Upper lobe of left lung (tissue), 6 donors: Measurements from ENCODE around the gene RING1. TPM values are rescaled to one million over a fixed set of nuclear protein-coding genes. Genes with fewer than 3 reads are reported as not detected.

Experiments used
- ATAC-seq, 2 donors: fragments of 200-7000 bp; cut with Tn5 transposase; one replicate each; pipeline ENCODE4 v1.9.1; 2022; ENCODE audit warnings: mild to moderate bottlenecking in 2 of 2, moderate library complexity in 2 of 2; ENCODE audit not compliant: low FRiP score in 2 of 2
- DNase-seq, 2 donors: peaks; one replicate each; pipeline ENCODE4 v3.0.0-alpha.2; 2019 to 2020
- H3K27ac ChIP-seq, 4 donors: fragments of 200-600 bp; sonication (generic); one replicate each; pipeline ENCODE4 v1.5.1; 2016 to 2019
- H3K27me3 ChIP-seq, 4 donors: fragments of 200-600 bp; sonication (generic); one replicate each; pipeline ENCODE4 v1.5.1; 2017 to 2019
- H3K36me3 ChIP-seq, 4 donors: fragments of 200-600 bp; sonication (generic); one replicate each; pipeline ENCODE4 v1.5.1; 2016 to 2019
- H3K4me1 ChIP-seq, 4 donors: fragments of 200-600 bp; sonication (generic); one replicate each; pipeline ENCODE4 v1.5.1; 2018 to 2019
- H3K4me3 ChIP-seq, 4 donors: fragments of 200-600 bp; sonication (generic); one replicate each; pipeline ENCODE4 v1.5.1; 2017 to 2019; ENCODE audit warnings: mild to moderate bottlenecking in 2 of 4, moderate library complexity in 1 of 4
- H3K9me3 ChIP-seq, 4 donors: fragments of 200-600 bp; sonication (generic); one replicate each; pipeline ENCODE4 v1.5.1; 2018 to 2019
- CTCF ChIP-seq, 6 experiments: fragments of 450-650 bp in 4 of 6; fragments of 200-600 bp in 2 of 6; sonication (generic) in 2 of 6; IDR thresholded peaks; one replicate each; pipeline ENCODE4 v1.5.1; 2016 to 2019; ENCODE audit warnings: antibody characterized with exemption in 6 of 6
- EP300 ChIP-seq, 4 donors: sonication (generic); formaldehyde crosslinking; IDR thresholded peaks; one replicate each; pipeline ENCODE4 v1.5.1; 2017; ENCODE audit warnings: antibody characterized with exemption in 4 of 4, control low read depth in 2 of 4
- POLR2A ChIP-seq, 4 donors: fragments of 450-650 bp; IDR thresholded peaks; one replicate each; pipeline ENCODE4 v1.5.1; 2016 to 2017; ENCODE audit warnings: antibody characterized with exemption in 4 of 4, mild to moderate bottlenecking in 2 of 4
- POLR2AphosphoS5 ChIP-seq, 2 donors: sonication (generic); formaldehyde crosslinking; IDR thresholded peaks; one replicate each; pipeline ENCODE4 v1.5.1; 2017; ENCODE audit warnings: antibody characterized with exemption in 2 of 2
- WGBS, 2 donors: methylation state at CpG; one replicate each; pipeline ENCODE4 v1.1.5; 2017 to 2018; 5-methylcytosine and 5-hydroxymethylcytosine counted together
- total RNA-seq, 6 donors: library from RNA; depleted of rRNA in 4 of 6; stranded (reverse); fragments of >200 nt in 4 of 6; gene quantifications; one replicate each; pipeline versions ENCODE4 v1.1.0 to v1.2.1, GENCODE V29; 2016 to 2021
- donor health status: DM: no; HTN: no; CAD: no; lungs with moderate emphysema.
- donor health status: DM: no; HTN: yes; CAD: no; lungs with severe emphysema.

Gene RING1
- total RNA-seq, 6 donors from 2014 or later: 17.9 to 50.6 (median 40.4) TPM

GRCh38 chr6:33204165-33204414 lies 4.2 kb upstream of the RING1 start:
- Histone ChIP-seq H3K27me3 (no peaks in the 10 kb centered on the region), H3K4me3 (peak overlapping the region in 3 of 4 donors; percentile 63 to 80 (median 78)), H3K27ac (no peak overlapping the region), H3K4me1 (peaks cover 50 to 73% (median 51%) of the 10 kb centered on the region in 4 donors), H3K9me3 (no peaks in the 10 kb centered on the region), H3K36me3 (peaks cover 9 to 22% (median 19%) of the 10 kb centered on the region in 4 donors)
- ATAC-seq (no peak), DNase-seq (no peak)
- no peak for TF ChIP-seq CTCF (IDR thresholded peaks at IDR 0.05)
- WGBS, 2 donors: 7 to 10% methylated on average over 4 of the region's 4 CpGs

- Histone ChIP-seq H3K4me3 (peak within 1 kb of the TSS; percentile 29 to 80 (median 70)), H3K27ac (peak within 1 kb of the TSS; percentile 64 to 78 (median 70)), H3K36me3 (peaks cover 9 to 25% (median 19%) of the 10 kb centered on the region in 4 donors), H3K27me3 (no peaks in the 10 kb centered on the region), H3K4me1 (peaks cover 47 to 70% (median 47%) of the 10 kb centered on the region in 4 donors), H3K9me3 (no peaks in the 10 kb centered on the region)
- peak; percentile 96 to 98 for DNase-seq
- WGBS, 2 donors: 1% methylated on average over 19 to 38 of the region's 48 CpGs
- peak in 1 of 2 donors; percentile 60 for TF ChIP-seq POLR2AphosphoS5 (IDR thresholded peaks at IDR 0.05)
- TF ChIP-seq POLR2A (IDR thresholded peaks at IDR 0.05): peak in 3 of 4 donors; percentile 28 to 66 (median 29)
- TF ChIP-seq CTCF (IDR thresholded peaks at IDR 0.05): no peak
- ATAC-seq: peak; percentile 82 to 89
Observed at GRCh38 chr6:33204415-33205190, 3.7 kb upstream of the RING1 start, which contains the start of gene HSD17B8. Gene HSD17B8, plus strand, starts transcription at chr6:33204655. Its CDS starts 14 bp downstream, at chr6:33204669.

- peaks cover 46 to 67% (median 47%) of the 10 kb centered on the region in 4 donors for H3K4me1 ChIP-seq
- peak overlapping the region in 3 of 4 donors; percentile 63 to 80 (median 78) for H3K4me3 ChIP-seq
- ATAC-seq: no peak
- TF ChIP-seq CTCF (IDR thresholded peaks at IDR 0.05) (no peak), EP300 (IDR thresholded peaks at IDR 0.05) (no peak), POLR2AphosphoS5 (IDR thresholded peaks at IDR 0.05) (no peak), POLR2A (IDR thresholded peaks at IDR 0.05) (no peak)
- DNase-seq: no peak
- WGBS, 2 donors: 36 to 52% methylated on average over 8 to 17 of the region's 17 CpGs
- H3K36me3 ChIP-seq: peaks cover 9 to 33% (median 23%) of the 10 kb centered on the region in 4 donors
- no peaks in the 10 kb centered on the region for H3K27me3 ChIP-seq
- H3K9me3 ChIP-seq: no peaks in the 10 kb centered on the region
- peak overlapping the region; percentile 64 to 78 (median 70) for H3K27ac ChIP-seq
Observed at GRCh38 chr6:33205191-33206026, 2.9 kb upstream of the RING1 start.

- ATAC-seq (no peak), DNase-seq (no peak)
- H3K27me3 ChIP-seq: no peaks in the 10 kb centered on the region
- H3K27ac ChIP-seq: no peak overlapping the region
- H3K9me3 ChIP-seq: no peaks in the 10 kb centered on the region
- H3K4me3 ChIP-seq: no peak overlapping the region
- WGBS, 2 donors: 77 to 91% methylated on average over 3 of the region's 3 CpGs
- H3K36me3 ChIP-seq: peaks cover 9 to 42% (median 28%) of the 10 kb centered on the region in 4 donors
- H3K4me1 ChIP-seq: peaks cover 44 to 64% (median 47%) of the 10 kb centered on the region in 4 donors
- no peak for TF ChIP-seq POLR2AphosphoS5 (IDR thresholded peaks at IDR 0.05)
- no peak for TF ChIP-seq EP300 (IDR thresholded peaks at IDR 0.05)
- TF ChIP-seq CTCF (IDR thresholded peaks at IDR 0.05): no peak
- TF ChIP-seq POLR2A (IDR thresholded peaks at IDR 0.05): no peak
Observed at GRCh38 chr6:33206027-33206863, 2.1 kb upstream of the RING1 start.
